ENCODE measurements around the gene ZNRF1. TPM values are rescaled to one million over a fixed set of nuclear protein-coding genes. Genes with fewer than 3 reads are reported as not detected.

The ZNRF1 gene
- total and polyA plus RNA-seq, 2 of the 13 experiments (the other 11 are each of a cell fraction or from before 2014, with no cell fraction given) = 43.9 to 58.7 TPM

- TF ChIP-seq AGO2 (optimal IDR thresholded peaks at IDR 0.05; ENCODE audit: low read depth, low read length) (peak; percentile 92), ARNT2 (CRISPR knock-in tag; IDR thresholded peaks at IDR 0.05; ENCODE audit: low read depth) (peak; percentile 38; the same call in 1 of the 2 replicates), RFX3 (CRISPR knock-in tag; IDR thresholded peaks at IDR 0.05) (peak; percentile 87), MBD4 (IDR thresholded peaks at IDR 0.05; ENCODE audit: borderline replicate concordance, low read length) (no peak), NFYB (CRISPR knock-in tag; IDR thresholded peaks at IDR 0.05) (no peak), SRSF1 (optimal IDR thresholded peaks at IDR 0.05; ENCODE audit: low read depth, low read length) (peak; percentile 36), NCOA2 (CRISPR knock-in tag; IDR thresholded peaks at IDR 0.05) (0 out of 2 replicates have a peak, but pooled peaks have one; percentile 18), NONO (IDR thresholded peaks at IDR 0.05) (no peak), NONO (CRISPR knock-in tag; conservative IDR thresholded peaks at IDR 0.05) (peak; percentile 26; the same call in 1 of the 2 replicates), FOXK2 (IDR thresholded peaks at IDR 0.05) (no peak), SIN3B (IDR thresholded peaks at IDR 0.05; ENCODE audit: low read length) (peak; percentile 28; the same call in 1 of the 2 replicates), ZMYM4 (CRISPR knock-in tag; IDR thresholded peaks at IDR 0.05) (no peak), ZNF12 (CRISPR knock-in tag; IDR thresholded peaks at IDR 0.05) (no peak), ZNF292 (CRISPR knock-in tag; IDR thresholded peaks at IDR 0.05; ENCODE audit: borderline replicate concordance, low read depth) (0 out of 2 replicates have a peak, but pooled peaks have one; percentile 28), KMT2B (CRISPR knock-in tag; IDR thresholded peaks at IDR 0.05) (peak; percentile 40; the same call in 1 of the 2 replicates), MTA1 (CRISPR knock-in tag; IDR thresholded peaks at IDR 0.05; ENCODE audit: borderline replicate concordance) (peak; percentile 57; the same call in 1 of the 2 replicates), PRDM15 (CRISPR knock-in tag; IDR thresholded peaks at IDR 0.05) (no peak), MXI1 (IDR thresholded peaks at IDR 0.05; ENCODE audit: borderline replicate concordance, low read depth, low read length) (peak; percentile 83; the same call in 2 of the 3 replicates), RBAK (CRISPR knock-in tag; IDR thresholded peaks at IDR 0.05) (no peak), ZNF800 (CRISPR knock-in tag; IDR thresholded peaks at IDR 0.05) (peak; percentile 13; the same call in 1 of the 2 replicates), ZNF605 (CRISPR knock-in tag; IDR thresholded peaks at IDR 0.05) (no peak), ZFP36L1 (CRISPR knock-in tag; IDR thresholded peaks at IDR 0.05) (0 out of 2 replicates have a peak, but pooled peaks have one; percentile 35), ARNTL (CRISPR knock-in tag; IDR thresholded peaks at IDR 0.05) (no peak), ZNF484 (CRISPR knock-in tag; IDR thresholded peaks at IDR 0.05; ENCODE audit: borderline replicate concordance, low read depth) (no peak), NCOR1 (IDR thresholded peaks at IDR 0.05; ENCODE audit: borderline replicate concordance, low read length) (no peak), ZBTB38 (CRISPR knock-in tag; IDR thresholded peaks at IDR 0.05) (0 out of 2 replicates have a peak, but pooled peaks have one; percentile 30)
Measured at GRCh38 chr16:74999609-75000480, 1.0 kb downstream of the ZNRF1 start (continued).

Data from HepG2 (cell line).